HG03064 (cell line): ENCODE data around the gene AMIGO3.
"Not testable (repeated sequence)": the region's sequence is repeated elsewhere in the genome, so short reads cannot be mapped to it uniquely, and the experiment has no call there.

Source experiments
- ATAC-seq: cut with Tn5 transposase; IDR thresholded peaks from one replicate; pipeline ENCODE4 v1.9.1; 2021; ENCODE audit warnings: low read depth; ENCODE audit not compliant: unreplicated experiment

The AMIGO3 gene

DNA sequence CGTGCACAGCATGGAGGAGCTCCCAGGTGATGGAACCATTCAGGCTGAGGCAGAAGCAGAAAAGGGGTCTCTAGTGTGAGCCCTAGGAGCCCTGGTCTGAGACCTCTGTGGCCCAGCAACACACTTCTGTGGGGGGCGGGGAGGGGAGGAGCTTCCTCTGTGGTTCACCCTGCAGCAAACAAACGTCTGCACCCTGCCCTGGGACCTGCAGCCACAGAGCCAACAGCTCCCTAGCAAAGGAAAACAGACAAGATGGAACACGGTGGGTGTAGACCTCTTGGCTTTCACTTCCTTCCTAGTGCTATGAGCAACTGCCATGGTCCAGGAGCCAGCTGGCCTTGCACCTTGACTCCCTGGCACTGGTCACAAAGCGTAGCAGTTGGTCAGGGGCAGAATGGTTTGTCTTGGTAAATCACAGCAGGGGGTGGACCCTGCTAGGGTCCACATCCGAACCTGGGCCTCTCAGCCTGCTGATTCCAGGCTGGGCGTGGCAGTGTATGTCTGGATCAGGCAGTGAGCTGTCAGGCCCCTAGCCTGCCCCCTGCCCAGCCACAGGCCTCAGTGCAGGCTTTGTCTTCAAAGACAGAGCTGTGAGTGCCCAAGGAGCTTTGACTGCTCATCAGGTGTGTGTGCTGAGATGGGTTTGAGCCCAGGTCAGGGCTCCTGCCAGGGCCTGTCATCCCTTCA, 6.7 kb downstream of the AMIGO3 start:
- no peak for ATAC-seq

DNA sequence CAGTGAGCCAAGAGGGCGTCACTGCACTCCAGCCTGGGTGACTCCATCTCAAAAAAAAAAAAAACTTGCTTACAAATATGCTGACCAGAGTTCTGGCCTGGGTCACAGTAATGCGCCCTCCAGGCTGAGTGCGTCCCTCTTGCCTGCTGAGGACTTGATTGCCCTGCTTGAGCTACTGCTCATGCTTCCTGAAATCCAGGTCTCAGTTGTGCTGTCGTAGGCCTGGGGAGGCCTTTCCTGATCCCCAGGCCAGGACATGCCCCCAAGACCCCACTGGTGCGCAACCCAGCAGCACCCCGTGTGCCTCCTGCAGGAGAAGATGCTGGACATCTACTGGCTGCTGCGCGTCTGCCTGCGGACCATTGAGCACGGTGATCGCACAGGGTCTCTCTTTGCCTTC, 7.3 kb downstream of the AMIGO3 start:
- ATAC-seq = no peak

DNA sequence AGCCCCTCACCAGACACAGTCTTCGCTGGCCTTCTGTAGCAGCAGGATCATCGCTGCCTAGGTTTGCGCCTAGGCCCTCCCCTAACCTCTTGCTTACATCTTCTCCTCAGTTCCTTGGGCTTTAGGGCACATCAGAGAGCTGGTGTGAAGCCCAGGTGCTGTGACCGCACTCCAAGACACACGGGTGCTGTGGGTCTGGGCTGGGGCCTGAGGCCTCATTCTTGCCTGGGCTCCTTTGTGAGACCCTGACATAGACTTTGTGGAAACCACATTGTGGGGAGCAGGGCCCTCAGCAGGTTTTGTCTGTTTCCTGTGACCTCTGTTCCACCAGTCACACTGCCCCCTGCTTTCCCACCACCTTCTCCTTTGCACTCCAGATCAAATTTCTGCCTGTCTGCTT, 8.0 kb downstream of the AMIGO3 start:
- ATAC-seq = no peak

DNA sequence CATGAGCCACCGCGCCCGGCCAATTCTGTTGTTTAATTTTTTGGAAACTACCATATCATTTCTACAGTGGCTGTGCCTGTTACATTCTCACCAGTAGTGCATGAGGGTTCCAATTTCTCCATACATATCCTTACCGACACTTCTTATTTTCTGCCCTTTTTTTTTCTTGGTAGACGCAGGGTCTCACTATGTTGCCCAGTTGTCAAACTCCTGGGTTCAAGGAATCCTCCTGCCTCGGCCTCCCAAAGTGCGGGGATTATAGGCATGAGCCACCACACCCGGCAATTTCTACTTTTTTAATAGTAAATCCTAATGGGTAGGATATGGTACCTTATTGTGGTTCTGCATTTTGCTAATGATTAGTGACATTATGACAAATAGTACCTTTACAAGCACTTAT, 9.6 kb downstream of the AMIGO3 start:
- ATAC-seq = no peak

DNA sequence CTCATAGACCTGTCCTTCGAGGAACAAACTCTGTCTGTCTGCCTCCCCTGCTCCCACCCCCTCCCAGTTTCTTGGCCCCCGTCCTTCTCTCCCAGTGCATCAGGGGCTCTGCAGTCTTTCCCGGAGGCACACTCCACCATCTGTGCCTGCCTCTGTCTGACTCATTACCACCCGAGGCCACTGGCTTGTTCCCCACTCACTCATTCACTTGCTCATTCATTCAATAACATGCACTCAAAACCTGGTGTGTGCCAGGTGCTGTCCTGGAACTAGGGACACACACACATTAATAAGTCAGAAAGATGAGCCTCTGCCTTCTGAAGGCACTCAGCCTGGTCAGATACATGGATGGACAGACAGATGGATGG, 12.4 kb downstream of the AMIGO3 start:
- ATAC-seq = no peak

DNA sequence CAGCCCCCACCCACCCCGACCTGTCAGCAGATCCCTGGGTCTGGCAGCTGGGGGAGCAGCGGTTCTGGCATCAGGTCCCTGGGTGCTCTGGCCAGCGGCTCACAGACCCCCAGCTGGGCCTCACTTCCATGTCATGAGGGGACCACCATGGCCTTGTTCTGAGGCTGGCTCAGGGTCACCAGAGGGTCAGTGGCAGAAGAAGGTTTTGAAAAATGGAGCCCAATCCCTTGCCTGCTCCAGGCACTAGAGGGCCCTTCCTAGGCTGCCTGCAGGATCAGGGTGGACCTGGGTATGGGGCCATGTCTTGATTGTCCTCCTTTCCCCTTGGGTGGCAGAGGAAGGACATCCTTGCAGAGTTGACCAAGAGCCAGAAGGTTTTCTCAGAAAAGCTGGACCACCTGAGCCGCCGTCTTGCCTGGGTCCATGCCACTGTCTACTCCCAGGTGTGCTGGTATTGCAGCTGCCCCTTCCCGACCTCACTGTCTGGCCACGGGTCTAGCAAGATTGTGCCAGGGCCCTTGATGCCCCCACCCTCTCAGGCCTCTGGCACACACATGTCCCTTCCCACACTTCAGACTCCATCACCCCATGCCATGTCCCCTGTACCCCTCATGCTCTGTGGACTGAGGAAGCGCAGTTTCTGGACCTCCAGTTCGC, 12.9 kb downstream of the AMIGO3 start:
- ATAC-seq = no peak

DNA sequence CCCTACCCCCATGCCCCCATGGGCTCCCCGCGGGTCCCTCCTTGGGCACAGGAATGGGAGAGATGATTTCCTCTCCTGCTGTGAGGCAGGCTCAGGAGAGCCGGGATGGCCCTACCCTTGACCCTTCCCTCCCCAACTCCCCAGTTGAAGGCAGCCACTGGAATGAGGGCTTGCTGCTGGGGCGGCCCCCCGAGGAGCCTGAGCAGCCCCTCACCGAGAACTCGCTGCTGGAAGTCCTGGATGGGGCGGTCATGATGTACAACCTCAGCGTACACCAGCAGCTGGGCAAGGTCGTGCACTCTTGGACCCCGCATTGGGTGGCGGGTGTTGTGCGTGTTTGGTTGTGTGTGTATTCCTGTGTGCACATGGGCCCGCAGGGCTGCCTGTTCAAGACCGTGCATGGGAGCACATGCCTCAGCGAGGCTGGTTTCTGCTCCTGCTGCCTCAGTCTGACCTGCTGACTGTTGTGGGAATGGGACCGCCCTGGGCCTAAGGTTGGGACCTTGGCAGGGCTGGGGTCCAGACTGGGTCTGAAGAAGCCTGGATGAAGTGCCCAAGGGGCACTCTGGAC, 14.0 kb downstream of the AMIGO3 start:
- no peak for ATAC-seq

DNA sequence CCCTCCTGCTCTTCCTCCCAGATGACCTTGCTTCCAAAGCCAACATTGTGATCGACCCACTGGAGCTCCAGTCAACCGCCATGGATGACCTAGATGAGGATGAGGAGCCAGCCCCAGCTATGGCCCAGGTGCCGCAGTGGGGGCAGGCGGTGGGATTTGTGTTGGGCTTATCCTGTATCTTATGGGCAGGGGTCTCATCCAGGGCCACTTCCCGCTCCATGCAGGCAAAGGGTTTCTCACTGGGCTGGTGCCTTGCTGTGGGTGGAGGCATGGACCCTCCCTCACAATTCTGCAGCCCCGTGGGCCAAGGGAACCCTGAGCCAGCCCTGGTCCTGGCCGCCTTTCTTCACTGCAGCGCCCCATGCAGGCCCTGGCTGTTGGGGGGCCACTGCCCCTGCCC, 14.9 kb downstream of the AMIGO3 start:
- no peak for ATAC-seq

DNA sequence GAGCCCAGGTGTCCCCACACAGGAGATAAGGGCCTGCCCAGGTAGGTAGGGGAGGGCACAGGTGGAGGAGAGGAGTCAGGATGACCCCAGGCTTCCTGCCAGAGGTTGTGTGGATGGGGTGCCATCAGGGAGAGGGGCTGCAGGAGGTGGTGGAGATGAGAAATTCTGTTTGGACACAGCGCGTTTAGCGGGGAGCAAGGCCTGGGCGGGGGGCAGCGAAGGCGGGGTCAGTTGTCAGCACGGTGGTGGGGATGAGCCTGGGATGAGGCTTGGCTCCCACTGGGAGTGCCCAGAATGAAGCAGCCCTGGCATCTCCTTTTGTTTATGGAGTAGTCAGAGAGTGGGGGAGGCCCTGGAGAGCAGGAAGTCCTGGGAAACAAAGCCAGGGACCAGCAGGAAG, 15.5 kb downstream of the AMIGO3 start:
- no peak for ATAC-seq

DNA sequence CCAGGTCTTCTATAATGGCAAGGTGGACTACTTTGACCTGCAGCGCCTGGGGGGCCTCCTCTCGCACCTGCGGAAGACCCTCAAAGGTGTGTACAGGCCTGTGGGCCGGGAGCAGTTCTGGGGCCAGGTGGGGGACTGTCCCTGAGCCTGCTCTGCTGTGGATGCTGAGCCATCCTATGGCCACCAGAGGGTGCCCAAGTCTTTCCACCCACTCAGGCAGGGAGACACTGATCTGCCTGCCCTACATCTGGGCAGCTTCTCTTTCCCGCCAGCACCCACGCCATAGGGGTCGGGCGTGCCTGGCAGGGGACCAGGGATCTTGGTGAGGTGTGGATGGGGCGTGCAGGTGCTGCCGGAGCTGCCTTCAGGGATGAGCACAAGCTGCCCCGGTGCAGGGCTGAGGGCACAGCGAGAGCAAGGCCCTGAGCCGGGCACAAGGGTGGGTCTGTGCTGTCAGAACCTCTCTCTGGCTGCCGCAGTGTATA, 16.0 kb downstream of the AMIGO3 start:
- ATAC-seq = no peak

DNA sequence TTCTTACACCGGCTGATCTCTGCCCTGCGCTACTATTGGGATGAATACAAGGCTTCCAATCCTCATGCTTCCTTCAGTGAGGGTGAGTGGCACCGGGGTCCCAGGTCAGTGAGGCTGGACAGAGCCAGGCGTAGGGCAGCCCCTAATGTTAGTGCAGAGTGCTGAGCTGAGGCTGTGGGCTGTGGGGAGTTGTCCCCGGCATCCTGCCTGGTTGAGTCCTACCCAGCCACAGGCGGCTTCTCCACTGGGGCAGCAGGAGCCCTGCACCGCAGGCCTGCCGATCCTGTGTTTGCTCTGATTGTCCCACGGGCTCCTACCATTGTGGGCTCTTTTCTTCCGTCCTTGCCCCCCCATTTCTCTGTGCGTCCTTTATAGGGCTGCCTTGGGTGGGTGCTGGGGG, 16.8 kb downstream of the AMIGO3 start:
- ATAC-seq = no peak

DNA sequence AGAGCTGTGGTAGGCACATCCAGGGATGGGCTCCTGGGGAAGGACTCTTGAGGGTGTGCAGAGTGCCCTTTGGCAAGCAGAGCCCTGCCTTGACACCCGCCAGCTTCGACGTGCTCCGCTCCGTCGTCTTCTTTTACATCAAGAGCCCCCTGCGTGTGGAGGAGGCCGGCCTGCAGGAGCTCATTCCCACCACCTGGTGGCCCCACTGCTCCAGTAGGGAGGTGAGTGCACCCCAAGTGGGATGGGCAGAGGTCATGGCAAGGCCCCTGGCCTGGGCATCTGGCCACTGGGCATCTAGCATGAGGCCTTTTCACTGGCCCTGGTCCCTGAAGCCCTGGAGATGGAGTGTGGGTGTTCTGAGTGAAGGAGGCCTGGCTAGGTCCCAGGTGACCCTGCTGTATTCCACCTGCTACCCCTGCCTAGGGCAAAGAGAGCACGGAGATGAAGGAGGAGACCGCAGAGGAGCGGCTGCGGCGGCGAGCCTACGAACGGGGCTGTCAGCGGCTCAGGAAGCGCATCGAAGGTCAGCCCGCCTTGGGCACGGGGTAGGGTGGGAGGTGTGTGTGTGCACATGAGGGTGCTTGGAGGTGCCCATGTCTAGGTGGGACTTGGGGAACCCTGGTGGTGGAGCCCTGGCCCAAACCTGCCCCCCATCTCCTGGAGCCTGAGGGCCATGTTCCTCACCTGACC, 18.0 kb downstream of the AMIGO3 start:
- ATAC-seq = no peak

DNA sequence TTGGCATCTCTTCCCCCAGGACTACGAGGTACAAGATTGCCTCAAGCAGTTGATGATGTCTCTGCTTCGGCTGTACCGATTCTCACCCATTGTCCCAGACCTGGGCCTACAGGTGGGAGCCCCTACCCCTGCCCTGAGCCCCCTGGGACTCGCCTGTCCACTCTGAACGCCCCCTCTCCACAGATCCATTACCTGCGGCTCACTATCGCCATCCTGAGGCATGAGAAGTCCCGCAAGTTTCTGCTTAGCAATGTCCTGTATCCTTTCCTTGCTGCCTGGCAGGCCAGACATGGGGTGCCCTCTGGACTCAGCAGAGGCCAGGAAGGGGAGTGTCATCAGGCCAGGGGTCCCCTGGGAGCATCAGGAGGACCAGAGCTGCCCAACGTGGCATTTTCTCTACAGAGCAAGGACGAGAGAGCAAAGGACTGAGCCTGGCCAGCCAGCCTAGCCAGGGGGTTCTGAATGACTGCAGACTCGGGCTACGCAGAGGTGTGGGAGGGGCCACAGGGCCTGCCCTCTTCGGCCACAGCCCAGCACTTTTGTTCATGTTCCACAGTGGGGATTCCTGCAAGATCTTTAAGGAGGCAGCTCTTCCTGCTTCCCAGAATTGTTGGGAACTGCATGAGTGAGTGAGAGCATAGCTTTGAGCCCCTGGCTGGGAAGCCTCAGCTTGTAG, 18.9 kb downstream of the AMIGO3 start:
- no peak for ATAC-seq

DNA sequence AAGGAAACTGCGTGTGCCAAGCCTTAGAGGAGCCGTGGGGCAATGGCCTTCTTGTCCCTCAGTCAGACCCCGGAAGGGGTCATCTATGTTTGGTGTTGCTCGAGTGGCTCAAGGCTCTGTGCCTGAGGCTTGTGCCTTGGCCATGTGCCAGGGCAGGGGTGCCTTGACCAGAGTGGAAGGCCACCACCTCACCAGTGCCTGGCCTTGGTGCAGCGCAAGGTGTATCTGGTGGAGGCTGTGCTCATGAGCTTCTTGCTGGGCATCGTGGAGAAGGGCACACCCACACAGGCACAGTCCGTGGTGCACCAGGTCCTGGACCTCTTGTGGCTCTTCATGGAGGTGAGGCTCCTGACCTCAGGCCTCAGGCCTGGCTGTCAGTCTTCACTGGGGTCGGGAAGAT, 19.5 kb downstream of the AMIGO3 start:
- no peak for ATAC-seq

DNA sequence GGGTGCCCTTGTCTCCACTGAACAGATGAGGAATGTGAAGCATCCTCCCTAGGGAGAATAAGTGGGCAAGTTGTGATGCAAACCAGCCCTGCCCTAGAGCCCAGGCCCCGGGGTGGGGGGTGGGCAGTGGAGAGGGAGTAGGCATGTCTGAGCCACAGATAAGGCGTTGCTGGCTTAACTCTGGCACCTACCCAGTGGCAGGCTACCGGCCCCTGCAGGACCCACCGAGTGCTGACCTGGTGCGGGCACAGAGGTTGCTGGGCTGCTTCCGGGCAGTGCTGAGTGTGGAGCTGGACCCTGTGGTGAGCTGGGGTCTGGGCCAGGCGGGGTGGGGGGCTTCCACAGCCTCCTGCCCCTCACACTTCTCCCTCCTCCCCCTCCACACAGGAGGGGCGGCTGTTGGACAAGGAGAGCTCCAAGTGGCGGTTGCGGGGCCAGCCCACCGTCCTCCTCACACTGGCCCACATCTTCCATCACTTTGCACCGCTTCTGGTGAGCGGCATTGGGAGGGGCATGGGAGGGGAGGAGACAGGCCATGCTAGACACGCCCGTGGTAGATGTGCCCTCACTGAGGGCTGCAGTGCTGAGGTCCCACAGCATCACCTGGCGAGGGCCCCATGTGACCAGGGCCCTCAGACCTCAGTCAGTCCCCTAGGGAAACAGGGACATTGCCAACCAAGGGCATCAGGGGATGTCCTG, 20.1 kb downstream of the AMIGO3 start:
- ATAC-seq = no peak

DNA sequence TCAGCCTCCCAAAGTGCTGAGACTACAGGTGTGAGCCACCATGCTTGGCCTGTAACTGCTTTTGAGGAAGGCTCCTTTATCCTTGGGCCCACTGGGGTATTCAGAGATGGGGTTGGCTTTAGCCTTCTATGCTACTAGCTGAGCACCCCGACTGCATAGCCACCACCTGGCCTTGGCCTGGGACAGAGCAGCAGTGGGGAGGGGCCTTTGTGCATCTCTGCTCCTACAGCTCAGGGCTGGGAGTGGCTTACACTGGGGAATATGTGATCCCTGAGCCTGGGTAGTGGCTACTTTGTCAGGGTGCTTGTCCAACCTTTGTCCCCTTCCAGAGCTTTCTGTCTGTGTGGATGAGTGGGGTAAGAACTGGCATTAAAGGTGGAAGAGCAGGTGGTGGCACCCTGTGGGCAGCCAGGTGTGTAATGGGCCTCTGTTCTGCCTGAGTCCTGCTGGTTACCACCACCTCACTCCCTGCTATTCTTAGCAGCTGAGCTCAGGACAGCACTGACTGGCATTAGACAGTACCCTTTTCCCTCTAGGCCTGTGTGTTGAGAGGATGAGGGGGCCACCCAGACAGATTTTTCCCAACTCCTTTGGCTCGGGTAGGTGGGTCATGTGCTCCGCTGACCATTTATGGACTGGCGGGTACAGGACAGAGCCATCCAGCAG, 24.0 kb downstream of the AMIGO3 start:
- ATAC-seq = not testable (repeated sequence)

DNA sequence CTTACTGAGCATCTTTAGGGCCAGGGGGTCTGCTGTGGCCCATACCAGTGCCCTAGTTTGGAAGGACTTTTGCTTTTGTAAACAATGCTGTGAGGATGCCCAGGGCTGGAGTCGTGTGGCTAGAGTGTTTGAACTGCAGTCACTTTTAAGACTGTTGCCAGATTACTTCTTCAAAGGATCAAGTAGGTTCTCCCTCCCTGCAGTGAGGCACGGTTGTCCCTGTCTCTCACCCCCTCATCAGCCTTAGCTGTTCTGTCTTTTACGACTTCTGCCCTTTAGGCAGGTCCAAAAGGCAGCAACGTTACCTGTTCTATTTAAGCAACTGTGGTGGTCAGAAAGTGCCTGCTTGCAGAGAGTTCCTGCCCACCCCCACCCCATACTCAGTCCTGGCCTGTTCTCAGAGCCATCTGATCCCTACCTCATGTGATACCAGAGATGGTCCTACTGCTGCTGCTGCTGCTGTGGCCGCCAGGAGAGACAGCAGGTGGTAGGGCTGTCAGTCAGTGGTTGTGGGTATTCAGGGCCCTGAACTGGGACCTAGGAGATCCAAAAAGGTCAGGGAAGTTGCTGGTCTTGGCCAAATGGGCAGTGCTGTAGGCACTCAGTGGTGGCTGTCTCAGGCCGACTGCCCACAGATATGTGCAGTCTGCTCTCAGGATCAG, 24.9 kb downstream of the AMIGO3 start:
- not testable (repeated sequence) for ATAC-seq

DNA sequence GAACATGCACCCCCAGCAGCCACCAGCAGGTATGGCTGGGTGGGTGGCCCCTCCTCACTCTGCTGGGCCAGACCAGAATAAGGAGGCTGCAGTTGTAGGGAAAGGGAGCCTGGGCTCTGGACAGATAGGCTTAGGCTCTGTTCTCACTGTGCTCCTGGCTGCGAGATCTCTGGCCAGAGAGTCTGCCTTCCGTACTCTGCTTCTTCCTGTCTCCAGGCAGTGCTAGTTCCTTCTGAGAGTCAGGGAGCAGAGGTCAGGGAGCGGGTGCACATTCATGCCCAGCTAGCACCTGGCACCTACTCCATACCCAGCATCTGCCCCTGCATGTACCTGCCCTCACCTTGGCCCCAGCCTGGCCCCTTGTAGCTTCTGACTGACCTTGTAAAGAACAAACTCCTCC, 28.0 kb downstream of the AMIGO3 start:
- not testable (repeated sequence) for ATAC-seq

DNA sequence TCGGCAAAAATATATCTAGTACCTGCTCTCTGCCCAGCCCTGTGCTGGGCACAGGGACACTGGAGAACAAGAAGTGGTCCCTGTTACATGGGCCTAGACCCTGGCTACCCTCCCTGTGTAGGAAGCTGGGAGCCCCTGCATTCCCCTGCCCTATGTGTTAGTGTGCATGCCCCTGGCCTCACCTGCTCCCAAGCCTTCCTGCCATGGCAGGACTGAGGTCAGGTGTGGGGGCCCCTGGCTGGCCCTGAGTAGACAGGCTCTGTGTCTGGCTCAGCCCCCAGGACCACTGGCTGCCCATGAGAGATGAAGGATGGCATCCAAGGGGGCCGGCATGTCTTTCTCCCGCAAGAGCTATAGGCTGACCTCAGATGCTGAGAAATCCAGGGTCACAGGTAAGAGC, 28.6 kb downstream of the AMIGO3 start:
- not testable (repeated sequence) for ATAC-seq
